ENCODE results near the gene MAPT. TPM values are rescaled to one million over a fixed set of nuclear protein-coding genes. Genes with fewer than 3 reads are reported as not detected.

MAPT gene
- total RNA-seq, 4 donors from 2014 or later: 0.44 to 12.2 (median 3.3) TPM

DNA sequence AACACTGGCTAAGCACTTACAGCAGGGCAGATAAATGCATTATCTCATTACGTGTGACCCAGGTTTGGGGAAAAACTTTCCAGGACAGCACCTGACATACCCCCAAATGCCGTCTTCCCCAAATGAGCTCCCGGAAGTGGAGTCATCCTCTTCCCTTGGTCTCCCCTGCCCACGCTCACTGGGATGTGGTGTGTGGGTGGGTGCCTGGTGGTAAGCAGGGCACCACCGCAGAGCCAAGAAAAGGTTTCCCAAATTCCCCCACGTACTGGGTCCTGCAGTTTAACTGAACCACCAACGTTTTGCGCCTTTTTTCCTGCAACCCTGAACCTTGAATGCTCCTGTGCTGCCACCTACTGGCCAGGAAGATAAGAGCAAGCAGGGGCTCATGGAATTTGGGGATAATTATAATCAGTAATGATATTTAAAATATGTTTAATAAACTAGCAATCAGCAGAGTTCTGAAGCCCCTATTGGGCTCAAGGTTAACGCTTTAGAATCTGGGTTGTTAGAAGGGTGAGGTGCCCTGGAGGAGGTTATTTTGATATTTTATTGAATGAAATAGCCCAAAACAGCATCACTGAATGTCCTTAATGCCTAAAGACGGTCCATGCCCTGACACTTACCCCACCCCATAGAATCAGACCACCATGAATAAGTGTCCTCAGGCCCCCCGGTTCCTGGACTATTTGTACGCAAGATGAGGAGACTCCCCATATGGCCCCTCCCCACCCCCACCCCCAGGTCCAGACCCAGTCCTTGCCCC lies 41.6 kb upstream of the MAPT start:
- Histone ChIP-seq H3K4me1 (peaks cover 0 to 3% (median 0%) of the 10 kb centered on the region in 3 donors), H3K9me3 (no peaks in the 10 kb centered on the region), H3K27ac (no peak overlapping the region), H3K27me3 (peaks cover 0 to 52% (median 0%) of the 10 kb centered on the region in 4 donors), H3K36me3 (no peaks in the 10 kb centered on the region), H3K4me3 (no peak overlapping the region)
- 21 to 30% methylated on average over 9 to 12 of the region's 12 CpGs for WGBS, 2 donors
- no peak for TF ChIP-seq POLR2A (IDR thresholded peaks at IDR 0.05)
- TF ChIP-seq, protein P1, sequence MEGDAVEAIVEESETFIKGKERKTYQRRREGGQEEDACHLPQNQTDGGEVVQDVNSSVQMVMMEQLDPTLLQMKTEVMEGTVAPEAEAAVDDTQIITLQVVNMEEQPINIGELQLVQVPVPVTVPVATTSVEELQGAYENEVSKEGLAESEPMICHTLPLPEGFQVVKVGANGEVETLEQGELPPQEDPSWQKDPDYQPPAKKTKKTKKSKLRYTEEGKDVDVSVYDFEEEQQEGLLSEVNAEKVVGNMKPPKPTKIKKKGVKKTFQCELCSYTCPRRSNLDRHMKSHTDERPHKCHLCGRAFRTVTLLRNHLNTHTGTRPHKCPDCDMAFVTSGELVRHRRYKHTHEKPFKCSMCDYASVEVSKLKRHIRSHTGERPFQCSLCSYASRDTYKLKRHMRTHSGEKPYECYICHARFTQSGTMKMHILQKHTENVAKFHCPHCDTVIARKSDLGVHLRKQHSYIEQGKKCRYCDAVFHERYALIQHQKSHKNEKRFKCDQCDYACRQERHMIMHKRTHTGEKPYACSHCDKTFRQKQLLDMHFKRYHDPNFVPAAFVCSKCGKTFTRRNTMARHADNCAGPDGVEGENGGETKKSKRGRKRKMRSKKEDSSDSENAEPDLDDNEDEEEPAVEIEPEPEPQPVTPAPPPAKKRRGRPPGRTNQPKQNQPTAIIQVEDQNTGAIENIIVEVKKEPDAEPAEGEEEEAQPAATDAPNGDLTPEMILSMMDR (IDR thresholded peaks at IDR 0.05): peak; percentile 67 to 86 (median 80)
- intact Hi-C loops (cut with DNase I): no loop called here
- no peak for DNase-seq

DNA sequence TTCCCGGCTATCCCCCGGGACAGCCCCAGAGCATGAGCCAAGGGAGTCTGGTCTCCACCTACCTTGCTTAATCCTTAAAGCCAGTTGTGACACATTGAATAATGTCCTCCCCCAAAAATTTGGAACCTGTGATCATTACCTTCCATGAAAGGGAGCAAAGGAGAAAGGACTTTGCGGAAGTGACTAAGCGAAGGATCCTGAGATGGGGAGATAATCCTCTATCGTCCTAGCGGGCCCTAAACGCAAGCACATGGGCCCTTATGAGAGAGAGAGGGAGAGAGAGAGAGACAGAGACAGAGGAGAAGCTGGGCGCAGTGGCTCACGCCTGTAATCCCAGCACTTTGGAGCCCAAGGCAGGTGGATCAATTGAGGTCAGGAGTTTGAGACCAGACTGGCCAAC lies 40.1 kb upstream of the MAPT start:
- intact Hi-C loops (cut with DNase I): no loop called here
- H3K4me3 ChIP-seq: no peak overlapping the region
- 51 to 71% methylated on average over 7 to 9 of the region's 9 CpGs for WGBS, 2 donors
- no peaks in the 10 kb centered on the region for H3K36me3 ChIP-seq
- TF ChIP-seq, protein P1 (IDR thresholded peaks at IDR 0.05): no peak
- no peak for TF ChIP-seq POLR2A (IDR thresholded peaks at IDR 0.05)
- peaks cover 0 to 67% (median 0%) of the 10 kb centered on the region in 4 donors for H3K27me3 ChIP-seq
- H3K4me1 ChIP-seq: peaks cover 0 to 3% (median 0%) of the 10 kb centered on the region in 3 donors
- H3K9me3 ChIP-seq: no peaks in the 10 kb centered on the region
- H3K27ac ChIP-seq: no peak overlapping the region
- no peak for DNase-seq

DNA sequence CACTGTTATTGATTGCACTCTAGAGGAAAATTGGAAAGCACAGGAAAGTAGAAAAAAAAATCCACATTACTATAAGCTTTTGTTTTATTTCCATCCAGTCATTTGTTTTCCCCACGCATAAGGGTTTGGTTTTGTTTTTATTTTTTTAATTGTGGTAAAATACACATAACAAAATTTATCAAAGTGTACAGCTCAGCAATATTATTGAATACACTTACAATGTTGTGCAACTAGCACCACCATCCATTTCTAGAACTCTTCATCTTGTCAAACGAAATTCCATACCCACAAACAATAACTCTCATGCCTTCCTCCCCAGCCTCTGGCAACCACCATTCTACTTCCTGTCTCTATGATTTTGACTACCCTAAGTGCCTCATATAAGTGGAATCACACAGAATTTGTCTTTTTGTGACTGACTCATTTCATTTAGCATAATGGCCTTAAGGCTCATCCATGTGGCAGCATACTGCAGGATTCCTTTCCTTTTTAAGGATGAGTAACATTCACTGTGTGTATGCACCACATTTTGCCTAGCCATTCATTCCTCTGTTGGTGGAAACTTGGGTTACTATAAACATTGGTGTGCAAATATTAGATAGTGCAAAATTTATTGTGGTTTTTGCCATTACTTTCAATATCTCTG lies 38.5 kb upstream of the MAPT start:
- intact Hi-C loops (cut with DNase I): no loop called here
- WGBS, 2 donors: 44 to 56% methylated on average over 2 of the region's 2 CpGs
- no peak for TF ChIP-seq POLR2A (IDR thresholded peaks at IDR 0.05)
- TF ChIP-seq, protein P1 (IDR thresholded peaks at IDR 0.05): no peak
- no peaks in the 10 kb centered on the region for H3K9me3 ChIP-seq
- H3K36me3 ChIP-seq: no peaks in the 10 kb centered on the region
- H3K4me1 ChIP-seq: peaks cover 0 to 3% (median 0%) of the 10 kb centered on the region in 3 donors
- H3K27me3 ChIP-seq: peaks cover 0 to 74% (median 0%) of the 10 kb centered on the region in 4 donors
- no peak overlapping the region for H3K4me3 ChIP-seq
- no peak overlapping the region for H3K27ac ChIP-seq
- DNase-seq: no peak

DNA sequence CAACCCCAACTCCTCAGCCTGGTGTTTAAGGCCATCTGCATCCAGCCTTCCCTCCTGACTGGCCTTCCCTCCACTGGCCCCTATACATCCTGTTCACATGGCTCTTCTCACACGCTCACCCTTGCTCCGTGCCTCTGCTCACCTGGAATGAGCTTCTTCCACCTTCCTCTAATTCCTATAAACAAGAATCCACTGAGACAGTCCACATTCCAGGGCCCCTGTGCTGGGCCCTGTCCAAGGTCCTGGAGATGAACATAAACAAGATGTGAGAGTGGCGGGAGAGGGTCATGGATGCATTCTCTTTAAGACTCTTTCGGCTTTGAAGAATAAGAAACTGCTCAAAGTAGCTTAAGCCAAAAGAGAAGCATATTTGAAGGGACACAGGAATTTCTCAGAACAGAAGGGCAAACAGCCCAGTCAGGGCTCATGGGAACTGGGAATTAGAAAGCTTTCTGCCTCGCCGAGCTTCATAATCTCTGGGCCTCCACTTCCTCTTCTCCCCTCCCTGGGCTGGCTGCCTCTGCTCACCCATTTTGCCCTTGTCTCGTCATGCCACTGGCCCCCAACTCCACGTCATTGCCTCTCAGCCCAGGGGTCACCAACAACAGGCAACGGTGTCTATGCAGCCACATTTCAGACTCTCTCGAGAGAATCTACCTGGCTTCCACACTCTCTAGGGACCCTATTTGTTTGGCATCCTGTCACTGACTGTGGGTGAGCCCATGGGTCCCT lies 36.2 kb upstream of the MAPT start:
- H3K4me3 ChIP-seq: no peak overlapping the region
- H3K4me1 ChIP-seq: no peaks in the 10 kb centered on the region
- intact Hi-C loops (cut with DNase I): no loop called here
- WGBS, 2 donors: 44 to 46% methylated on average over 5 to 9 of the region's 10 CpGs
- TF ChIP-seq, protein P1 (IDR thresholded peaks at IDR 0.05): no peak
- TF ChIP-seq POLR2A (IDR thresholded peaks at IDR 0.05): no peak
- H3K36me3 ChIP-seq: no peaks in the 10 kb centered on the region
- no peak for DNase-seq
- no peak overlapping the region for H3K27ac ChIP-seq
- H3K27me3 ChIP-seq: peaks cover 0 to 70% (median 0%) of the 10 kb centered on the region in 4 donors
- no peaks in the 10 kb centered on the region for H3K9me3 ChIP-seq
